HEK293 (cell line): Measurements from ENCODE around the gene SYNCRIP.

ENCODE experiments used
- ATF2 ChIP-seq: fragments of 450-650 bp; formaldehyde crosslinking; IDR thresholded peaks from 2 replicates; pipeline ENCODE4 v1.5.1; 2016; ENCODE audit warnings: missing biosample characterization, missing genetic modification characterization, low read depth
- BCL11A ChIP-seq: fragments of 450-650 bp; formaldehyde crosslinking; IDR thresholded peaks from 2 replicates; pipeline ENCODE4 v1.5.1; 2016; ENCODE audit warnings: low read depth, missing biosample characterization, missing genetic modification characterization
- GFI1B ChIP-seq: fragments of 450-650 bp; formaldehyde crosslinking; IDR thresholded peaks from 2 replicates; pipeline ENCODE4 v1.5.1; 2016; ENCODE audit warnings: missing biosample characterization, missing genetic modification characterization
- PRDM1 ChIP-seq: fragments of 450-650 bp; formaldehyde crosslinking; IDR thresholded peaks from 2 replicates; pipeline ENCODE4; 2016; ENCODE audit warnings: missing biosample characterization, missing genetic modification characterization
- PRDM2 ChIP-seq: fragments of 450-650 bp; formaldehyde crosslinking; IDR thresholded peaks from 2 replicates; pipeline ENCODE4 v1.5.1; 2016; ENCODE audit warnings: missing biosample characterization, missing genetic modification characterization, borderline replicate concordance
- SALL2 ChIP-seq: fragments of 450-650 bp; formaldehyde crosslinking; IDR thresholded peaks from 2 replicates; pipeline ENCODE4 v1.5.0; 2017; ENCODE audit warnings: missing biosample characterization, mild to moderate bottlenecking, missing genetic modification characterization, borderline replicate concordance
- ZBTB49 ChIP-seq: fragments of 450-650 bp; formaldehyde crosslinking; IDR thresholded peaks from 2 replicates; pipeline ENCODE4 v1.5.1; 2016; ENCODE audit warnings: missing biosample characterization, missing genetic modification characterization, low read depth
- ZNF140 ChIP-seq: fragments of 450-650 bp; formaldehyde crosslinking; IDR thresholded peaks from 2 replicates; pipeline ENCODE4 v1.5.1; 2016; ENCODE audit warnings: missing biosample characterization, missing genetic modification characterization
- ZNF26 ChIP-seq: fragments of 450-650 bp; formaldehyde crosslinking; IDR thresholded peaks from 2 replicates; pipeline ENCODE4 v1.5.1; 2016; ENCODE audit warnings: missing biosample characterization, missing genetic modification characterization
- ZNF335 ChIP-seq: fragments of 450-650 bp; formaldehyde crosslinking; conservative IDR thresholded peaks from 2 replicates; pipeline ENCODE4 v1.5.1; 2016; ENCODE audit warnings: missing biosample characterization, missing genetic modification characterization
- ZNF354C ChIP-seq: fragments of 450-650 bp; formaldehyde crosslinking; IDR thresholded peaks from 2 replicates; pipeline ENCODE4 v1.5.1; 2016; ENCODE audit warnings: missing biosample characterization, missing genetic modification characterization, low read depth, borderline replicate concordance
- ZNF501 ChIP-seq: fragments of 450-650 bp; formaldehyde crosslinking; IDR thresholded peaks from 2 replicates; pipeline ENCODE4 v1.5.1; 2016; ENCODE audit warnings: missing biosample characterization, missing genetic modification characterization
- ZNF514 ChIP-seq: fragments of 450-650 bp; formaldehyde crosslinking; IDR thresholded peaks from 2 replicates; pipeline ENCODE4 v1.5.1; 2016; ENCODE audit warnings: missing biosample characterization, missing genetic modification characterization
- ZNF548 ChIP-seq: fragments of 450-650 bp; formaldehyde crosslinking; IDR thresholded peaks from 2 replicates; pipeline ENCODE4 v1.5.1; 2016; ENCODE audit warnings: missing biosample characterization, missing genetic modification characterization
- ZNF624 ChIP-seq: fragments of 450-650 bp; formaldehyde crosslinking; IDR thresholded peaks from 2 replicates; pipeline ENCODE4 v1.5.1; 2017; ENCODE audit warnings: missing biosample characterization, missing genetic modification characterization
- ZNF639 ChIP-seq: fragments of 450-650 bp; formaldehyde crosslinking; IDR thresholded peaks from 2 replicates; pipeline ENCODE4 v1.5.1; 2016; ENCODE audit warnings: missing biosample characterization, missing genetic modification characterization
- ZNF645 ChIP-seq: fragments of 450-650 bp; formaldehyde crosslinking; IDR thresholded peaks from 2 replicates; pipeline ENCODE4; 2016; ENCODE audit warnings: missing biosample characterization, missing genetic modification characterization
- ZNF654 ChIP-seq: fragments of 450-650 bp; formaldehyde crosslinking; IDR thresholded peaks from 2 replicates; pipeline ENCODE4 v1.5.1; 2016; ENCODE audit warnings: low read depth, missing biosample characterization, missing genetic modification characterization
- ZNF677 ChIP-seq: fragments of 450-650 bp; IDR thresholded peaks from 2 replicates; pipeline ENCODE4 v1.5.0; 2018; ENCODE audit warnings: missing biosample characterization, mild to moderate bottlenecking, missing genetic modification characterization, moderate library complexity
- ZNF777 ChIP-seq: fragments of 450-650 bp; formaldehyde crosslinking; IDR thresholded peaks from 2 replicates; pipeline ENCODE4 v1.5.1; 2017; ENCODE audit warnings: missing biosample characterization, missing genetic modification characterization, borderline replicate concordance
- ZNF785 ChIP-seq: fragments of 450-650 bp; formaldehyde crosslinking; IDR thresholded peaks from 2 replicates; pipeline ENCODE4 v1.5.1; 2016; ENCODE audit warnings: missing biosample characterization, missing genetic modification characterization
- ZSCAN18 ChIP-seq: fragments of 450-650 bp; formaldehyde crosslinking; IDR thresholded peaks from 2 replicates; pipeline ENCODE4 v1.5.1; 2016; ENCODE audit warnings: missing biosample characterization, missing genetic modification characterization

The SYNCRIP gene

GRCh38 chr6:85678602-85679444 lies 36.1 kb upstream of the SYNCRIP start (continued):
- TF ChIP-seq PRDM2 (tag by site-specific recombination) (no peak), ZBTB49 (tag by site-specific recombination) (no peak), ZNF785 (tag by site-specific recombination) (no peak; the same call in 1 of the 2 replicates), ZNF624 (tag by site-specific recombination) (0 out of 2 replicates have a peak, but pooled peaks have one; percentile 32), ZNF654 (tag by site-specific recombination) (no peak), BCL11A (tag by site-specific recombination) (peak; percentile 95), SALL2 (tag by site-specific recombination) (no peak), ZNF501 (peak; percentile 94), GFI1B (tag by site-specific recombination) (peak; percentile 57; the same call in 1 of the 2 replicates), ZNF645 (0 out of 2 replicates have a peak, but pooled peaks have one; percentile 40), ZNF639 (tag by site-specific recombination) (peak; percentile 87), ZNF26 (no peak), ZNF514 (tag by site-specific recombination) (no peak), PRDM1 (tag by site-specific recombination) (peak; percentile 89), ZNF548 (tag by site-specific recombination) (no peak), ZNF335 (tag by site-specific recombination) (peak; percentile 100), ZNF140 (no peak), ZNF677 (tag by site-specific recombination) (no peak), ZNF777 (tag by site-specific recombination) (peak; percentile 27), ZNF354C (tag by site-specific recombination) (no peak), ATF2 (tag by site-specific recombination) (no peak), ZSCAN18 (tag by site-specific recombination) (0 out of 2 replicates have a peak, but pooled peaks have one; percentile 40)
